ENCODE data around the gene BRAP. TPM values are rescaled to one million over a fixed set of nuclear protein-coding genes. Genes with fewer than 3 reads are reported as not detected.
"Not testable (repeated sequence)": the region's sequence is repeated elsewhere in the genome, so short reads cannot be mapped to it uniquely, and the experiment has no call there.

The BRAP gene
- 10 to 100 TPM; 20.4 to 23.3 (median 20.6) TPM for total RNA-seq
- total RNA-seq (2013) = 24.7 TPM
- 40.3 to 67.3 (median 48.7) reads per million in 29 experiments for total RNA-seq

- Mint-ChIP-seq H3K4me1 (peaks cover 44 to 46% (median 46%) of the 10 kb centered on the region in 3 donors), H3K27me3 (peaks cover 0 to 2% of the 10 kb centered on the region in 2 donors), H3K36me3 (peaks cover 16% of the 10 kb centered on the region), H3K27ac (peak within 1 kb of the TSS; percentile 92 to 94), H3K4me3 (peak within 1 kb of the TSS; percentile 93 to 96 (median 93)), H3K9me3 (no peaks in the 10 kb centered on the region)
- H3K27me3 ChIP-seq (replicated peaks in 1 of 2; ENCODE audit: control insufficient read depth in 2 of 2, extremely low read depth in 1 of 2, insufficient read depth in 2 of 2, low read length in 1 of 2) = no peaks in the 10 kb centered on the region
- CTCF ChIA-PET = interaction anchor here in 1 of 2 donors (0.6 to 0.9 kb wide), 2 partner anchors 439 to 702 kb away, joined by 3 read pairs; partner anchors contain the start of gene TRAFD1
- WGBS (ENCODE audit: insufficient coverage) = under 1% methylated on average over 61 of the region's 63 CpGs
- H3K9me3 ChIP-seq = no peaks in the 10 kb centered on the region
- peak within 1 kb of the TSS; percentile 60 for H3K27ac ChIP-seq (ENCODE audit: low read length)
- POLR2A ChIA-PET = interaction anchor here (0.6 to 1.3 kb wide), 3 partner anchors 10 to 975 kb away, joined by 3 to 5 read pairs (median 4); no protein-coding TSS in a partner anchor
- ATAC-seq (replicated peaks in 1 of 4) = peak; percentile 96 to 98 (median 97)
- H3K4me3 ChIP-seq (ENCODE audit: control insufficient read depth in 1 of 2, extremely low read depth in 1 of 2, low read length in 1 of 2) = peak within 1 kb of the TSS; percentile 81 to 92
- H3K36me3 ChIP-seq (ENCODE audit: control insufficient read depth in 2 of 2, extremely low read depth in 1 of 2, insufficient read depth in 1 of 2, low read length in 1 of 2) = peaks cover 0 to 20% of the 10 kb centered on the region in 2 donors
- H3K4me1 ChIP-seq (ENCODE audit: control insufficient read depth in 1 of 2, extremely low read depth in 1 of 2, insufficient read depth in 2 of 2, low read length in 2 of 2) = peaks cover 16 to 24% of the 10 kb centered on the region in 2 experiments
- peak; percentile 83 to 96 (median 90) for DNase-seq
Observed at GRCh38 chr12:111685811-111686573, at the start of gene BRAP, which contains the start of gene ACAD10. TSS of gene BRAP (minus strand) at chr12:111685956. CDS start at chr12:111685792, 164 bp downstream. TSS of gene ACAD10 (plus strand) at chr12:111686053. CDS start at chr12:111692710, 6,657 bp downstream.

GRCh38 chr12:111733340-111733915 lies 47.7 kb upstream of the BRAP start:
- Mint-ChIP-seq H3K4me3 (no peak overlapping the region), H3K4me1 (no peaks in the 10 kb centered on the region), H3K9me3 (no peaks in the 10 kb centered on the region), H3K36me3 (peaks cover 61% of the 10 kb centered on the region), H3K27me3 (no peaks in the 10 kb centered on the region), H3K27ac (no peak overlapping the region)
- no peaks in the 10 kb centered on the region for H3K4me1 ChIP-seq (ENCODE audit: control insufficient read depth in 1 of 2, extremely low read depth in 1 of 2, insufficient read depth in 2 of 2, low read length in 2 of 2)
- no peaks in the 10 kb centered on the region for H3K9me3 ChIP-seq
- ChIA-PET CTCF (interaction anchor here in 1 of 2 donors (0.7 kb wide), 1 partner anchor 204 kb away, joined by 5 read pairs; no protein-coding TSS in a partner anchor), POLR2A (interaction anchor here in 1 of 2 donors (0.6 kb wide), 1 partner anchor 1361 kb away, joined by 5 read pairs; no protein-coding TSS in a partner anchor)
- ATAC-seq (replicated peaks in 1 of 4) = no peak
- H3K4me3 ChIP-seq (ENCODE audit: control insufficient read depth in 1 of 2, extremely low read depth in 1 of 2, low read length in 1 of 2) = no peak overlapping the region
- H3K27ac ChIP-seq (ENCODE audit: low read length) = no peak overlapping the region
- peaks cover 5 to 23% of the 10 kb centered on the region in 2 donors for H3K36me3 ChIP-seq (ENCODE audit: control insufficient read depth in 2 of 2, extremely low read depth in 1 of 2, insufficient read depth in 1 of 2, low read length in 1 of 2)
- no peak for DNase-seq
- 95% methylated on average over 5 of the region's 8 CpGs for WGBS (ENCODE audit: insufficient coverage)
- H3K27me3 ChIP-seq (replicated peaks in 1 of 2; ENCODE audit: control insufficient read depth in 2 of 2, extremely low read depth in 1 of 2, insufficient read depth in 2 of 2, low read length in 1 of 2) = no peaks in the 10 kb centered on the region

- Mint-ChIP-seq H3K27me3 (no peaks in the 10 kb centered on the region), H3K9me3 (no peaks in the 10 kb centered on the region), H3K27ac (no peak overlapping the region), H3K36me3 (peaks cover 64% of the 10 kb centered on the region), H3K4me3 (no peak overlapping the region), H3K4me1 (no peaks in the 10 kb centered on the region)
- CTCF ChIA-PET = no interaction called here
- DNase-seq = no peak
- H3K27ac ChIP-seq (ENCODE audit: low read length) = no peak overlapping the region
- H3K36me3 ChIP-seq (ENCODE audit: control insufficient read depth in 2 of 2, extremely low read depth in 1 of 2, insufficient read depth in 1 of 2, low read length in 1 of 2) = peaks cover 5 to 23% of the 10 kb centered on the region in 2 donors
- POLR2A ChIA-PET = interaction anchor here in 1 of 2 donors (0.6 kb wide), 1 partner anchor 1361 kb away, joined by 5 read pairs; no protein-coding TSS in a partner anchor
- H3K27me3 ChIP-seq (replicated peaks in 1 of 2; ENCODE audit: control insufficient read depth in 2 of 2, extremely low read depth in 1 of 2, insufficient read depth in 2 of 2, low read length in 1 of 2) = no peaks in the 10 kb centered on the region
- WGBS (ENCODE audit: insufficient coverage) = 98% methylated on average over 4 of the region's 4 CpGs
- H3K9me3 ChIP-seq = no peaks in the 10 kb centered on the region
- no peak for ATAC-seq (replicated peaks in 1 of 4)
- H3K4me1 ChIP-seq (ENCODE audit: control insufficient read depth in 1 of 2, extremely low read depth in 1 of 2, insufficient read depth in 2 of 2, low read length in 2 of 2) = no peaks in the 10 kb centered on the region
- no peak overlapping the region for H3K4me3 ChIP-seq (ENCODE audit: control insufficient read depth in 1 of 2, extremely low read depth in 1 of 2, low read length in 1 of 2)
Observed at GRCh38 chr12:111732786-111733185, 47.0 kb upstream of the BRAP start.

- no peaks in the 10 kb centered on the region for H3K4me1 Mint-ChIP-seq
- no peaks in the 10 kb centered on the region for H3K27me3 Mint-ChIP-seq
- H3K36me3 Mint-ChIP-seq = peaks cover 55% of the 10 kb centered on the region
- 94% methylated on average over 6 of the region's 9 CpGs for WGBS (ENCODE audit: insufficient coverage)
- H3K36me3 ChIP-seq (ENCODE audit: control insufficient read depth in 2 of 2, extremely low read depth in 1 of 2, insufficient read depth in 1 of 2, low read length in 1 of 2) = peaks cover 5 to 18% of the 10 kb centered on the region in 2 donors
- no peak overlapping the region for H3K4me3 Mint-ChIP-seq
- no peak for ATAC-seq (replicated peaks in 1 of 4)
- ChIA-PET POLR2A (no interaction called here), CTCF (no interaction called here)
- no peaks in the 10 kb centered on the region for H3K9me3 Mint-ChIP-seq
- DNase-seq = no peak
- no peaks in the 10 kb centered on the region for H3K4me1 ChIP-seq (ENCODE audit: control insufficient read depth in 1 of 2, extremely low read depth in 1 of 2, insufficient read depth in 2 of 2, low read length in 2 of 2)
- no peaks in the 10 kb centered on the region for H3K9me3 ChIP-seq
- H3K27ac Mint-ChIP-seq = no peak overlapping the region
- no peaks in the 10 kb centered on the region for H3K27me3 ChIP-seq (replicated peaks in 1 of 2; ENCODE audit: control insufficient read depth in 2 of 2, extremely low read depth in 1 of 2, insufficient read depth in 2 of 2, low read length in 1 of 2)
- no peak overlapping the region for H3K27ac ChIP-seq (ENCODE audit: low read length)
- no peak overlapping the region for H3K4me3 ChIP-seq (ENCODE audit: control insufficient read depth in 1 of 2, extremely low read depth in 1 of 2, low read length in 1 of 2)
Observed at GRCh38 chr12:111730420-111730819, 44.7 kb upstream of the BRAP start.

- no peak for ATAC-seq (replicated peaks in 1 of 4)
- H3K9me3 ChIP-seq = no peaks in the 10 kb centered on the region
- peaks cover 3 to 18% of the 10 kb centered on the region in 2 donors for H3K36me3 ChIP-seq (ENCODE audit: control insufficient read depth in 2 of 2, extremely low read depth in 1 of 2, insufficient read depth in 1 of 2, low read length in 1 of 2)
- Mint-ChIP-seq H3K9me3 (no peaks in the 10 kb centered on the region), H3K36me3 (peaks cover 51% of the 10 kb centered on the region), H3K4me3 (no peak overlapping the region), H3K4me1 (no peaks in the 10 kb centered on the region), H3K27me3 (no peaks in the 10 kb centered on the region), H3K27ac (no peak overlapping the region)
- CTCF ChIA-PET = no interaction called here
- DNase-seq = no peak
- POLR2A ChIA-PET = no interaction called here
- no peaks in the 10 kb centered on the region for H3K4me1 ChIP-seq (ENCODE audit: control insufficient read depth in 1 of 2, extremely low read depth in 1 of 2, insufficient read depth in 2 of 2, low read length in 2 of 2)
- H3K4me3 ChIP-seq (ENCODE audit: control insufficient read depth in 1 of 2, extremely low read depth in 1 of 2, low read length in 1 of 2) = no peak overlapping the region
- 100% methylated on average over 2 of the region's 2 CpGs for WGBS (ENCODE audit: insufficient coverage)
- H3K27me3 ChIP-seq (replicated peaks in 1 of 2; ENCODE audit: control insufficient read depth in 2 of 2, extremely low read depth in 1 of 2, insufficient read depth in 2 of 2, low read length in 1 of 2) = no peaks in the 10 kb centered on the region
- no peak overlapping the region for H3K27ac ChIP-seq (ENCODE audit: low read length)
Observed at GRCh38 chr12:111728795-111729194, 43.0 kb upstream of the BRAP start.

- H3K27me3 ChIP-seq (replicated peaks in 1 of 2; ENCODE audit: control insufficient read depth in 2 of 2, extremely low read depth in 1 of 2, insufficient read depth in 2 of 2, low read length in 1 of 2); H3K4me3 ChIP-seq (ENCODE audit: control insufficient read depth in 1 of 2, extremely low read depth in 1 of 2, low read length in 1 of 2); H3K4me1 ChIP-seq (ENCODE audit: control insufficient read depth in 1 of 2, extremely low read depth in 1 of 2, insufficient read depth in 2 of 2, low read length in 2 of 2); H3K27me3 Mint-ChIP-seq; ATAC-seq (replicated peaks in 1 of 4); H3K4me1 Mint-ChIP-seq; H3K9me3 ChIP-seq; H3K27ac Mint-ChIP-seq; CTCF ChIA-PET; DNase-seq; POLR2A ChIA-PET; H3K27ac ChIP-seq (ENCODE audit: low read length); H3K9me3 Mint-ChIP-seq; H3K4me3 Mint-ChIP-seq: not testable (repeated sequence)
- WGBS (ENCODE audit: insufficient coverage) = 97% methylated on average over 12 of the region's 46 CpGs
- peaks cover 28% of the 10 kb centered on the region for H3K36me3 Mint-ChIP-seq
- peaks cover 3 to 13% of the 10 kb centered on the region in 2 donors for H3K36me3 ChIP-seq (ENCODE audit: control insufficient read depth in 2 of 2, extremely low read depth in 1 of 2, insufficient read depth in 1 of 2, low read length in 1 of 2)
Observed at GRCh38 chr12:111723646-111724360, 38.0 kb upstream of the BRAP start.

All from T-cell (primary cell).